Measurements from ENCODE around the gene VCP.

Gene VCP

GRCh38 chr9:35060548-35061207, 11.7 kb downstream of the VCP start:
- H3K4me1 ChIP-seq (ENCODE audit: control insufficient read depth, low read depth, low read length): no peaks in the 10 kb centered on the region
- WGBS (ENCODE audit: extremely low coverage, insufficient coverage, low lambda C conversion rate): no CpG with 5 or more reads among the region's 11 CpGs
- H3K27ac ChIP-seq (ENCODE audit: low read depth, low read length): no peak overlapping the region
- H3K79me1 ChIP-seq (ENCODE audit: low read length): peaks cover 34% of the 10 kb centered on the region
- H3K79me2 ChIP-seq (ENCODE audit: control insufficient read depth, insufficient read depth, low read length): peaks cover 4% of the 10 kb centered on the region
- no peak overlapping the region for H4K8ac ChIP-seq (ENCODE audit: low read depth, low read length)
- H2BK5ac ChIP-seq (ENCODE audit: low read length): no peak overlapping the region
- no peak overlapping the region for H3K4ac ChIP-seq (ENCODE audit: low read depth, low read length)
- no peak overlapping the region for H3K4me2 ChIP-seq (ENCODE audit: low read length)
- no peak overlapping the region for H3K18ac ChIP-seq (ENCODE audit: low read length)
- DNase-seq: no peak
- no peak overlapping the region for H3K9ac ChIP-seq (ENCODE audit: low read length)
- no peak overlapping the region for H3K23ac ChIP-seq (ENCODE audit: low read length)
- H2AK5ac ChIP-seq (ENCODE audit: low read length): no peak overlapping the region
- H2BK120ac ChIP-seq (ENCODE audit: low read depth, low read length): no peak overlapping the region
- H3K4me3 ChIP-seq (ENCODE audit: low read length): no peak overlapping the region
- no peak overlapping the region for H3K56ac ChIP-seq (ENCODE audit: low read length)
- no peaks in the 10 kb centered on the region for H3K27me3 ChIP-seq (ENCODE audit: insufficient read depth, low read length, poor library complexity)
- no peak overlapping the region for H4K5ac ChIP-seq (ENCODE audit: low read length)
- peaks cover 72% of the 10 kb centered on the region for H3K36me3 ChIP-seq (ENCODE audit: control insufficient read depth, insufficient read depth, low read length)
- no peak overlapping the region for H2BK15ac ChIP-seq (replicated peaks; ENCODE audit: low read depth)

- no peak for DNase-seq
- Histone ChIP-seq H4K8ac (ENCODE audit: low read depth, low read length) (no peak overlapping the region), H3K18ac (ENCODE audit: low read length) (no peak overlapping the region), H2BK120ac (ENCODE audit: low read depth, low read length) (no peak overlapping the region), H2AK5ac (ENCODE audit: low read length) (no peak overlapping the region), H3K79me1 (ENCODE audit: low read length) (peaks cover 28% of the 10 kb centered on the region), H4K5ac (ENCODE audit: low read length) (no peak overlapping the region), H2BK5ac (ENCODE audit: low read length) (no peak overlapping the region), H3K4ac (ENCODE audit: low read depth, low read length) (no peak overlapping the region), H3K36me3 (ENCODE audit: control insufficient read depth, insufficient read depth, low read length) (peaks cover 63% of the 10 kb centered on the region), H3K79me2 (ENCODE audit: control insufficient read depth, insufficient read depth, low read length) (no peaks in the 10 kb centered on the region), H3K27ac (ENCODE audit: low read depth, low read length) (no peak overlapping the region), H3K23ac (ENCODE audit: low read length) (no peak overlapping the region), H3K4me2 (ENCODE audit: low read length) (no peak overlapping the region), H3K4me3 (ENCODE audit: low read length) (no peak overlapping the region), H3K4me1 (ENCODE audit: control insufficient read depth, low read depth, low read length) (no peaks in the 10 kb centered on the region), H2BK15ac (replicated peaks; ENCODE audit: low read depth) (no peak overlapping the region), H3K56ac (ENCODE audit: low read length) (no peak overlapping the region), H3K9ac (ENCODE audit: low read length) (no peak overlapping the region), H3K27me3 (ENCODE audit: insufficient read depth, low read length, poor library complexity) (no peaks in the 10 kb centered on the region)
- whole genome bisulfite sequencing (ENCODE audit: extremely low coverage, insufficient coverage, low lambda C conversion rate): no CpG with 5 or more reads among the region's 10 CpGs
These were observed 13.0 kb downstream of the VCP start for GRCh38 chr9:35059438-35059837.

GRCh38 chr9:35057271-35057620, 15.2 kb downstream of the VCP start:
- Histone ChIP-seq H3K4ac (ENCODE audit: low read depth, low read length) (no peak overlapping the region), H3K79me1 (ENCODE audit: low read length) (peaks cover 18% of the 10 kb centered on the region), H3K36me3 (ENCODE audit: control insufficient read depth, insufficient read depth, low read length) (peaks cover 46% of the 10 kb centered on the region), H3K27ac (ENCODE audit: low read depth, low read length) (no peak overlapping the region), H3K23ac (ENCODE audit: low read length) (no peak overlapping the region), H3K56ac (ENCODE audit: low read length) (no peak overlapping the region), H4K5ac (ENCODE audit: low read length) (no peak overlapping the region), H4K8ac (ENCODE audit: low read depth, low read length) (no peak overlapping the region), H3K4me3 (ENCODE audit: low read length) (no peak overlapping the region), H3K9ac (ENCODE audit: low read length) (no peak overlapping the region), H3K4me2 (ENCODE audit: low read length) (no peak overlapping the region), H2BK5ac (ENCODE audit: low read length) (no peak overlapping the region), H3K79me2 (ENCODE audit: control insufficient read depth, insufficient read depth, low read length) (no peaks in the 10 kb centered on the region), H2AK5ac (ENCODE audit: low read length) (no peak overlapping the region), H2BK120ac (ENCODE audit: low read depth, low read length) (no peak overlapping the region), H3K18ac (ENCODE audit: low read length) (no peak overlapping the region), H2BK15ac (replicated peaks; ENCODE audit: low read depth) (no peak overlapping the region), H3K27me3 (ENCODE audit: insufficient read depth, low read length, poor library complexity) (no peaks in the 10 kb centered on the region), H3K4me1 (ENCODE audit: control insufficient read depth, low read depth, low read length) (no peaks in the 10 kb centered on the region)
- WGBS (ENCODE audit: extremely low coverage, insufficient coverage, low lambda C conversion rate): no CpG with 5 or more reads among the region's 8 CpGs
- DNase-seq: no peak

- no peak overlapping the region for H3K56ac ChIP-seq (ENCODE audit: low read length)
- no peak overlapping the region for H3K27ac ChIP-seq (ENCODE audit: low read depth, low read length)
- H3K9ac ChIP-seq (ENCODE audit: low read length): no peak overlapping the region
- H3K36me3 ChIP-seq (ENCODE audit: control insufficient read depth, insufficient read depth, low read length): peaks cover 41% of the 10 kb centered on the region
- no peak overlapping the region for H4K8ac ChIP-seq (ENCODE audit: low read depth, low read length)
- no peak overlapping the region for H2BK15ac ChIP-seq (replicated peaks; ENCODE audit: low read depth)
- no peaks in the 10 kb centered on the region for H3K27me3 ChIP-seq (ENCODE audit: insufficient read depth, low read length, poor library complexity)
- no CpG with 5 or more reads among the region's 9 CpGs for WGBS (ENCODE audit: extremely low coverage, insufficient coverage, low lambda C conversion rate)
- H3K23ac ChIP-seq (ENCODE audit: low read length): no peak overlapping the region
- H3K4me1 ChIP-seq (ENCODE audit: control insufficient read depth, low read depth, low read length): no peaks in the 10 kb centered on the region
- no peaks in the 10 kb centered on the region for H3K79me2 ChIP-seq (ENCODE audit: control insufficient read depth, insufficient read depth, low read length)
- no peak overlapping the region for H3K4ac ChIP-seq (ENCODE audit: low read depth, low read length)
- no peak for DNase-seq
- no peak overlapping the region for H3K4me2 ChIP-seq (ENCODE audit: low read length)
- H4K5ac ChIP-seq (ENCODE audit: low read length): no peak overlapping the region
- H3K4me3 ChIP-seq (ENCODE audit: low read length): no peak overlapping the region
- no peak overlapping the region for H2BK5ac ChIP-seq (ENCODE audit: low read length)
- peaks cover 14% of the 10 kb centered on the region for H3K79me1 ChIP-seq (ENCODE audit: low read length)
- no peak overlapping the region for H3K18ac ChIP-seq (ENCODE audit: low read length)
- H2AK5ac ChIP-seq (ENCODE audit: low read length): no peak overlapping the region
- H2BK120ac ChIP-seq (ENCODE audit: low read depth, low read length): no peak overlapping the region
These were observed 15.7 kb downstream of the VCP start for GRCh38 chr9:35056571-35057270.

GRCh38 chr9:35054871-35055644, 17.4 kb downstream of the VCP start:
- Histone ChIP-seq H3K18ac (ENCODE audit: low read length) (no peak overlapping the region), H2BK5ac (ENCODE audit: low read length) (no peak overlapping the region), H3K4me2 (ENCODE audit: low read length) (no peak overlapping the region), H3K79me1 (ENCODE audit: low read length) (peaks cover 6% of the 10 kb centered on the region), H4K5ac (ENCODE audit: low read length) (no peak overlapping the region), H3K27me3 (ENCODE audit: insufficient read depth, low read length, poor library complexity) (no peaks in the 10 kb centered on the region), H3K56ac (ENCODE audit: low read length) (no peak overlapping the region), H2BK15ac (replicated peaks; ENCODE audit: low read depth) (no peak overlapping the region), H2BK120ac (ENCODE audit: low read depth, low read length) (no peak overlapping the region), H3K36me3 (ENCODE audit: control insufficient read depth, insufficient read depth, low read length) (peaks cover 26% of the 10 kb centered on the region), H3K9ac (ENCODE audit: low read length) (no peak overlapping the region), H3K4ac (ENCODE audit: low read depth, low read length) (no peak overlapping the region), H3K27ac (ENCODE audit: low read depth, low read length) (no peak overlapping the region), H3K79me2 (ENCODE audit: control insufficient read depth, insufficient read depth, low read length) (no peaks in the 10 kb centered on the region), H3K23ac (ENCODE audit: low read length) (no peak overlapping the region), H3K4me1 (ENCODE audit: control insufficient read depth, low read depth, low read length) (no peaks in the 10 kb centered on the region), H4K8ac (ENCODE audit: low read depth, low read length) (no peak overlapping the region), H2AK5ac (ENCODE audit: low read length) (no peak overlapping the region), H3K4me3 (ENCODE audit: low read length) (no peak overlapping the region)
- DNase-seq: no peak
- WGBS (ENCODE audit: extremely low coverage, insufficient coverage, low lambda C conversion rate): no CpG with 5 or more reads among the region's 14 CpGs

All from mesendoderm (in vitro differentiated cells).